Measurements from ENCODE around the gene METAP1D.

Gene METAP1D

DNA sequence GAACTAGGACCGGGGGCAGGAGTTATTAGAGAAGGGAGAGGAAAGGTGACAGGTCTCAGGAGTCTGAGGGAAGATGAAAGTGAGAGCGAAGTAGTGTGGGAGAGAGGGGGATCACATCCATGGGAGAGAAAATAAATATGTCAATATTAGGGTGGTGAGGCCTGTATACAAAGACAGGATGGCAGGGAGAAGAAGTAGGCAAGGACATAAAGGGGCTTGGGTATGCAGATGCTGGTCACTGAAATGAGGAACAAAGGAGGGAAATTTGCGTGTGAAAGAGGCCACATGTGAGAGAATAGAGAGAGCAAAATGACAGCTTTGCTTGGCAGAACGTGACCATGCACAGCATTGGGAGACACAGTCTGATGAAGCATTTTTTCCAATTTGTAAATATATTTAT, 13.6 kb downstream of the METAP1D start:
- Mint-ChIP-seq H3K4me3 (no peak overlapping the region), H3K36me3 (peaks cover 25% of the 10 kb centered on the region), H3K27ac (no peak overlapping the region), H3K27me3 (no peaks in the 10 kb centered on the region), H3K4me1 (ENCODE audit: low read depth) (peaks cover 16% of the 10 kb centered on the region), H3K9me3 (ENCODE audit: low read depth) (no peaks in the 10 kb centered on the region)

GRCh38 chr2:172021074-172021931, 21.6 kb downstream of the METAP1D start:
- Mint-ChIP-seq H3K9me3 (ENCODE audit: low read depth) (no peaks in the 10 kb centered on the region), H3K27me3 (no peaks in the 10 kb centered on the region), H3K36me3 (peaks cover 22% of the 10 kb centered on the region), H3K4me3 (no peak overlapping the region), H3K27ac (no peak overlapping the region), H3K4me1 (ENCODE audit: low read depth) (no peaks in the 10 kb centered on the region)

DNA sequence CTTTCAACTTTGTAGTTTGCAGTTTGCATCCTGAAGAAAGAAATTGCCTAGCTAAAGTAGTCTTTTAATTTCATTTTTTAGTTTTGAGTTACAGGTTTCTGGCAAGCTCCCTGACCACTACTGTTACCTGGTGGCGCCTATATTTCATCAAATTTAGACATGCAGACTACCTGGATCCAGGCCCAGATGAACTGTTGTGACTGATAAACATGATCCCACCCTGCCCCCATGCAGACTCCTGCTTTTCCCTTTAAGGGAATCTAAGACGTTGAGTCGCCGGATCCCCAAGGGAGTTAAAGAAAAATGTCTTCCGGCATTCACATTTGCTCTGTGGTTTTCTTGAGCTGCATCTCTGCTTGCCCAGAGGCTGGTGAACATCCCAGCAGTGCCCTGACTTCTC, 22.2 kb downstream of the METAP1D start:
- Mint-ChIP-seq H3K9me3 (ENCODE audit: low read depth) (no peaks in the 10 kb centered on the region), H3K4me3 (no peak overlapping the region), H3K36me3 (peaks cover 17% of the 10 kb centered on the region)

GRCh38 chr2:172031536-172031935, 31.8 kb downstream of the METAP1D start:
- Mint-ChIP-seq H3K4me1 (ENCODE audit: low read depth) (no peaks in the 10 kb centered on the region), H3K9me3 (ENCODE audit: low read depth) (no peaks in the 10 kb centered on the region)

More for the DNA sequence above, 22.2 kb downstream of the METAP1D start:
- Mint-ChIP-seq H3K4me1 (ENCODE audit: low read depth) (no peaks in the 10 kb centered on the region), H3K27ac (no peak overlapping the region), H3K27me3 (no peaks in the 10 kb centered on the region)

DNA sequence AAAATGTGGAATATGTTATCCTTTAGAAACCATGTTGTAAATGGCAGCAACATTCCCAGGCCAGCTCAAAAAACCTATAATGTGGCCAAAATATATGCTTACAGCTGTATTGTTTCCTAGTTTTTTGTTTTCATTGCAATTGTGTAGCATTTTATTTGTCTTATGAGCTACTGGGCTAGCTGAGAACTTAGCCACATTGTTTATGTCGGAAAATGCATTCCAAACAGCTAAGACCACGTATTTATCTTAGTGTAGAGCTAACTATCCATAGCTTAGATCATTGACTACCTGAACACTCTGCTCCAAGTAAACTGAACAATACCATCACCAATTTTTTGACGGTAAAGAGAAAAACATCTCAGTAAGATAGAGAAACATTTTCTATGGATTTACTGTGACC, 38.4 kb downstream of the METAP1D start:
- H3K4me1 Mint-ChIP-seq (ENCODE audit: low read depth) = no peaks in the 10 kb centered on the region
- H3K27ac Mint-ChIP-seq = no peak overlapping the region
- no peaks in the 10 kb centered on the region for H3K27me3 Mint-ChIP-seq
- no peaks in the 10 kb centered on the region for H3K9me3 Mint-ChIP-seq (ENCODE audit: low read depth)
- H3K36me3 Mint-ChIP-seq = no peaks in the 10 kb centered on the region
- H3K4me3 Mint-ChIP-seq = no peak overlapping the region

More at GRCh38 chr2:172031536-172031935, 31.8 kb downstream of the METAP1D start:
- Mint-ChIP-seq H3K27ac (no peak overlapping the region), H3K36me3 (no peaks in the 10 kb centered on the region), H3K27me3 (no peaks in the 10 kb centered on the region), H3K4me3 (no peak overlapping the region)

DNA sequence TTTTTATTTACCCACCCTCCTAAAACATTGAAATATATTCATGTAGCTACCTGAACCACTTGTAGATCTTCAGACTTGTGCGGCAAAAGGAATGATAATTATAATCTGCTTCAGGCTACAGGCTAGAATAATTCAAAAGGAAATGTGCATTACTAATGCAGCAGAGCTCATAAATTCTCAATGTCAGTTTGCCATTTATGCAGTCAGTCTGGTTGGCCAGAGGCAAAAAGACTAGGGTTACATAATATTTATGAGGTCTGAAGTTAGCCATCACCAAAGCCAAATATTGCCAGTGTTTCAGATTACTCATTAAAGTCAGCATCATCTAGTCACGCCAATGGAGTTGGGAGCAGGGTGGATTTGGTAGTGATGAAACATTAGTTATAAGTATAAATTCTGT, 38.9 kb downstream of the METAP1D start:
- H3K4me3 Mint-ChIP-seq = no peak overlapping the region
- no peaks in the 10 kb centered on the region for H3K4me1 Mint-ChIP-seq (ENCODE audit: low read depth)
- H3K36me3 Mint-ChIP-seq = no peaks in the 10 kb centered on the region
- H3K9me3 Mint-ChIP-seq (ENCODE audit: low read depth) = no peaks in the 10 kb centered on the region
- no peak overlapping the region for H3K27ac Mint-ChIP-seq
- no peaks in the 10 kb centered on the region for H3K27me3 Mint-ChIP-seq

- H3K27me3 Mint-ChIP-seq = no peaks in the 10 kb centered on the region
- no peaks in the 10 kb centered on the region for H3K36me3 Mint-ChIP-seq
- no peak overlapping the region for H3K27ac Mint-ChIP-seq
- no peaks in the 10 kb centered on the region for H3K4me1 Mint-ChIP-seq (ENCODE audit: low read depth)
- no peaks in the 10 kb centered on the region for H3K9me3 Mint-ChIP-seq (ENCODE audit: low read depth)
- H3K4me3 Mint-ChIP-seq = no peak overlapping the region
Observed at GRCh38 chr2:172039011-172039704, 39.4 kb downstream of the METAP1D start.

DNA sequence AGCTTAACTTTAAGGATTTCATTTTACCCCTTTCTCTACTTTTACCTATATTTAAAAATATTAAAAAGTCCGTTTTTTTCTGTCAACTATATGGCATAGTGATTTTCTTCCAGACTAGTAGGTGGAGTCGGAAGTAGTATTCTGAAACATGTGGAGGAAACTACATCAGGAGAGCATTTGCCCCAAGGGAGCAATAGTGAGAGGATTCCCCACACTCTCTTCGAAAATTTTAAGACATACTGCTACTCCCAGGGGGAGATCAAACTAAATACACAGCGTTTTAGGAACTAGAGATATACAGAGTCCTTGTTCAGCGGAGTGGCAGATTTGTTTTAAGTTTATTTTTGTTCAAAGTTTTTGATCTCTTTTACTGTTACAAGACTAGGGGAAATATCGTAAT, 40.6 kb downstream of the METAP1D start:
- H3K36me3 Mint-ChIP-seq = no peaks in the 10 kb centered on the region
- H3K27ac Mint-ChIP-seq = no peak overlapping the region
- no peak overlapping the region for H3K4me3 Mint-ChIP-seq
- H3K27me3 Mint-ChIP-seq = no peaks in the 10 kb centered on the region
- H3K9me3 Mint-ChIP-seq (ENCODE audit: low read depth) = no peaks in the 10 kb centered on the region
- no peaks in the 10 kb centered on the region for H3K4me1 Mint-ChIP-seq (ENCODE audit: low read depth)

DNA sequence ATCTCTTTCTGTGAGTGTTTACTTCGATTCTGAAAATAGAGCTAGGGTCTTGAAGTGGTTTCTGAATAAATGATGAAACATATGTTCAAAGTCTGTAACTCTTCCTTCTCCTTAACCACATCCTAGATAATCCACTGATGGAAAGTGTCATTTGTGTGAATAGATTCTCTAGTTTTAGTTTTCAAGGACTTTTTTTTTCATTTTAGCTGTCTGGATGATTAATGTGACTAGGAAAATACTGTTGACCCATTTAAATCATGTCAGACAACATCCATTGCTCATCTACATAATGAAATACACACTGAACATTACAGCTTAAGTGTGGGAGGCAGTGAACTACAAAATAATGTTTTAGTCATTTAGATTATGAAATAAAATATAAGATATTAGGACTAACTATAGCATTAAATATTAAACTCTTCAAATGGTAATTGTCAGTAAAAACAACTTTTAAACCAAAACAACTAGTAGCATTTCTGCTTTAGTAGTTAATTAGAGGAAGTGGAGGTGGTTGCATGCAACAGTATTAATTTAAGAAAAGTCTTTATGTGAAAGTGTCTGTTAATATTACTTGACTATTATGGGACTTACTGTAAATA, 46.4 kb downstream of the METAP1D start:
- Mint-ChIP-seq H3K4me3 (no peak overlapping the region), H3K36me3 (peaks cover 1% of the 10 kb centered on the region), H3K9me3 (ENCODE audit: low read depth) (no peaks in the 10 kb centered on the region), H3K27me3 (no peaks in the 10 kb centered on the region), H3K4me1 (ENCODE audit: low read depth) (peaks cover 4% of the 10 kb centered on the region), H3K27ac (no peak overlapping the region)

GRCh38 chr2:172046866-172047565, 47.3 kb downstream of the METAP1D start:
- Mint-ChIP-seq H3K36me3 (peaks cover 4% of the 10 kb centered on the region), H3K27me3 (no peaks in the 10 kb centered on the region), H3K4me1 (ENCODE audit: low read depth) (peaks cover 4% of the 10 kb centered on the region), H3K27ac (no peak overlapping the region), H3K4me3 (no peak overlapping the region), H3K9me3 (ENCODE audit: low read depth) (no peaks in the 10 kb centered on the region)

GRCh38 chr2:172047566-172048507, 48.1 kb downstream of the METAP1D start:
- H3K27me3 Mint-ChIP-seq = no peaks in the 10 kb centered on the region
- H3K9me3 Mint-ChIP-seq (ENCODE audit: low read depth) = no peaks in the 10 kb centered on the region
- H3K4me3 Mint-ChIP-seq = no peak overlapping the region
- H3K27ac Mint-ChIP-seq = no peak overlapping the region
- peaks cover 4% of the 10 kb centered on the region for H3K4me1 Mint-ChIP-seq (ENCODE audit: low read depth)
- H3K36me3 Mint-ChIP-seq = peaks cover 4% of the 10 kb centered on the region

- Mint-ChIP-seq H3K36me3 (peaks cover 4% of the 10 kb centered on the region), H3K4me1 (ENCODE audit: low read depth) (peaks cover 4% of the 10 kb centered on the region), H3K27ac (no peak overlapping the region), H3K9me3 (ENCODE audit: low read depth) (no peaks in the 10 kb centered on the region), H3K4me3 (no peak overlapping the region), H3K27me3 (no peaks in the 10 kb centered on the region)
Observed at GRCh38 chr2:172048508-172049503, 49.1 kb downstream of the METAP1D start.

DNA sequence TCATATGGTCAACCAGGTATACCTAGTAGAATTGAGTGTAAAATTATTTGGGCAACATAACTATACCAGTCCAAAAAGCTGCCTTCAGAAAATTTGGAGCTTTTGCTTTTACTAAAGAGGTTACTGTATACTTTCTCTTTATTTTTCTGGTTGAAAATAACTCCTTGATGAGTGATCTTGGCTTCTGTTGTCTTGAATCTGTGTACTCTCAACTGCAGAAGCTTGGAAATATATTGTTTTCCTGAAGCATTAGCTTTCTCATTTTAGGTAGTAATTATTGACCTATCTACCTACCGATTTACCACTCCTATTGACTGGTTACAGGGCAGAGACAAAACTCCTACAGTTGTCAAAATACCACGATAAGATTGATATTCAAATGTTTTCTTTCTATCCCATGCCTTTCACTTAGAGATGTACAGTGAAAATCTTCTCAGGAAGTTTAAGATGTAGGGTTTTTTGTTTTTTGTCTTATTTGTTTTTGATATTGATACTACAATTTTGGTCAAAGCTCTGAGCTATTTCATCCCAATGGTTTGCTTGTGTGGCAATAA, 49.9 kb downstream of the METAP1D start:
- Mint-ChIP-seq H3K27ac (no peak overlapping the region), H3K4me1 (ENCODE audit: low read depth) (peaks cover 4% of the 10 kb centered on the region), H3K9me3 (ENCODE audit: low read depth) (no peaks in the 10 kb centered on the region), H3K27me3 (no peaks in the 10 kb centered on the region), H3K4me3 (no peak overlapping the region), H3K36me3 (peaks cover 4% of the 10 kb centered on the region)

Data from activated naive CD8-positive, alpha-beta T cell (primary cell).